GM19372 (cell line): ENCODE measurements around the gene SNX18.
A peak's percentile ranks its signal among the peaks of the same experiment; 100 is the strongest.
"Not testable (repeated sequence)": the region's sequence is repeated elsewhere in the genome, so short reads cannot be mapped to it uniquely, and the experiment has no call there.

Experiments
- ATAC-seq: cut with Tn5 transposase; IDR thresholded peaks from one replicate; pipeline ENCODE4 v1.9.1; 2021; ENCODE audit warnings: mild to moderate bottlenecking, low read depth, moderate library complexity; ENCODE audit not compliant: unreplicated experiment

SNX18 gene, protein sequence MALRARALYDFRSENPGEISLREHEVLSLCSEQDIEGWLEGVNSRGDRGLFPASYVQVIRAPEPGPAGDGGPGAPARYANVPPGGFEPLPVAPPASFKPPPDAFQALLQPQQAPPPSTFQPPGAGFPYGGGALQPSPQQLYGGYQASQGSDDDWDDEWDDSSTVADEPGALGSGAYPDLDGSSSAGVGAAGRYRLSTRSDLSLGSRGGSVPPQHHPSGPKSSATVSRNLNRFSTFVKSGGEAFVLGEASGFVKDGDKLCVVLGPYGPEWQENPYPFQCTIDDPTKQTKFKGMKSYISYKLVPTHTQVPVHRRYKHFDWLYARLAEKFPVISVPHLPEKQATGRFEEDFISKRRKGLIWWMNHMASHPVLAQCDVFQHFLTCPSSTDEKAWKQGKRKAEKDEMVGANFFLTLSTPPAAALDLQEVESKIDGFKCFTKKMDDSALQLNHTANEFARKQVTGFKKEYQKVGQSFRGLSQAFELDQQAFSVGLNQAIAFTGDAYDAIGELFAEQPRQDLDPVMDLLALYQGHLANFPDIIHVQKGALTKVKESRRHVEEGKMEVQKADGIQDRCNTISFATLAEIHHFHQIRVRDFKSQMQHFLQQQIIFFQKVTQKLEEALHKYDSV

GRCh38 chr5:54517512-54518145, at the start of gene SNX18:
Gene SNX18 (plus strand): TSS chr5:54517759. CDS start chr5:54517953, 194 bp downstream.
- ATAC-seq, result peak; percentile 89

- ATAC-seq, result peak; percentile 74
Observed at GRCh38 chr5:54469622-54470021, 47.9 kb upstream of the SNX18 start.

- ATAC-seq, result no peak
Observed at GRCh38 chr5:54470128-54470527, 47.4 kb upstream of the SNX18 start.

GRCh38 chr5:54470677-54471076, 46.9 kb upstream of the SNX18 start:
- no peak for ATAC-seq

GRCh38 chr5:54471398-54471797, 46.2 kb upstream of the SNX18 start:
- ATAC-seq, result no peak

GRCh38 chr5:54476682-54477081, 40.9 kb upstream of the SNX18 start:
- ATAC-seq, result no peak

DNA sequence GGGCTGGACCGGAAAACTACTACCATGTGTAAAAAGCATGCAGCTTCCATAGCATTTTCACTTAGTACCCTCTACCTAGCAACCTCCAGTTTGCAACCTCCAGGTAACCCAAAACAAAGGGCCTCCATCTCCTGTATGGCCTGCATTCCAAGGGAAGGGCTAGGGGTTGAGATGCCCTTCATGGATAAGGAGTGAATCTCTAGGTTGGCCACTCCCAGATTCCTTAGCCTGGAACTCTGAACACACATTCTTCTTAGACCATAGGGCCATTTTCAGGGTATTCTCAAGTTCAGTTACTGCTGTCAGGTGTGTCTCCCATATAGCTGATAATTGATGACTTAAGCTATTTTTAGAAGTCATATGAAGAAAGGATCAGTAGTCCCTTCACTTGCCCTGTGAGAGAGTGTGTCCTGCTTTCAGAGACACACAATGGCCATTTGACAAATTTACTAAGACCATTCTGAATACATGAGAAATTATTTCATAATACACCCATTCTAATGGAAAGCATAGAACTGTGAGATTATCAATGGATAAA, 39.5 kb upstream of the SNX18 start:
- ATAC-seq, result no peak

DNA sequence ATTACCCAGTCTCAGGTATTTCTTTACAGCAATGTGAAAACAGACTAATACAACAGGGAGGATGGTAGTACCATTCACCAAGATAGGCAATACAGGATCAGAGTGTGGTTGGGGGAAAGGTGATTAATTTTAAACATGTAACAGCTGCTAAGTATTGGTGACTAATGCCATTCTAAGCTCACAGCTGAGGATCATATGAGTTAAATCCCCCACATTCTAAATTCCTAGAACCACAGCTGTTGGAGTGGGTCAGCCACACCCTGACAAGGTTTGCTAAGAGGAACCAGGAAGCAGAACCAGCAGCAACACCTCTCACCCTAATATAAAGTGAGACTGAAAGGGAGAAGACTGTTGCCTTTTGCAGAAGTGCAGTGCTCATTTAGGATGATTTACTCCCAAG, 37.3 kb upstream of the SNX18 start:
- ATAC-seq, result no peak

DNA sequence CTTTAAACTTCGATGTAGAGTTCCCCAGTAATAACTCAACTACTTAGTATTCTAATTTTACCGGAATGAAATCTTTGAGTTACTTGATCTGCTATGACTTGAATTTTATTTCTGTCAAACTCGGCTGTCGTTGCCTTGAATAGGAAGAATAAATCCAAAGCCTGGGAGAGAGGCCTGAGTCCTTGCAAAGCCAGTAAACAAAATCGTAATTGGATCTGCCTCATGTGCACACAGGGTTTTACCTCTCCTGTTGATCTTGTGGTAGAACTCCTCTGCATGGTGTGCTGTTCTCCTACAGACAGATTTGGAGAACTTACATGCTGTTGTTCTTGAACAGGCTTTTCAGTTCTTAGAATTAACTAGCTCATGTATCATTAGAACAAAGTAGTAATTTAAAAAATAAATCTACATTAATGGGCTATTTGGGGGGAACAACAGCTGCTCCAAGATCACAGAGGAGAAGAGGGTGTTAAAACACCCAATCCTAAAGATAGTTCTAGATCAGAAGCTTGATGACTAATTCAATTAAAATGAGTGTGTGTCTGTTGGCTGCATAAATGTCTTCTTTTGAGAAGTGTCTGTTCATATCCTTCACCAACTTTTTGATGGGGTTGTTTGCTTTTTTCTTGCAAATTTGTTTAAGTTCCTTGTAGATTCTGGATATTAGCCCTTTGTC, 33.2 kb upstream of the SNX18 start:
- no peak for ATAC-seq

- ATAC-seq, result not testable (repeated sequence)
Observed at GRCh38 chr5:54485659-54486058, 31.9 kb upstream of the SNX18 start.

- not testable (repeated sequence) for ATAC-seq
Observed at GRCh38 chr5:54489648-54489979, 27.9 kb upstream of the SNX18 start.

GRCh38 chr5:54491326-54491725, 26.2 kb upstream of the SNX18 start:
- ATAC-seq, result no peak

DNA sequence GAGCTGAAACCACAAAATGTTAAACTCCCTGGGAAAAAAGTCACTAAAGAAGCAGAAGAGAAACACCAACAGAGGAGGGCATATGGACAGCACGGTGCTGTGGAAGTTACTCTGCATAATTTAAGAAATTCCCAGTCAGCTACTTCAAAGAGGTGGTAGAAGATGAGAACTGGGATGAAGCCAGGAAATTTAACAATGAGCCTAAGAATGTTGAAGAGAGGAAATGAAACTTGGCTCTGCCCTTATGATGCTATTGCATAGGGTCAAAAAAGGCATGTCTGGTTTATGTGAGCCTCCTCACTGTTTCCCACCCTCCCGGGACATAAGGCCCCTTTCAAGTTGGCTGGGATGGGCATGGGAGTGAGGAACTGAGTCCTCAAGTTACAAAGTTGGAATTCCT, 25.4 kb upstream of the SNX18 start:
- no peak for ATAC-seq

- no peak for ATAC-seq
Observed at GRCh38 chr5:54495027-54495426, 22.5 kb upstream of the SNX18 start.

GRCh38 chr5:54514291-54514690, 3.3 kb upstream of the SNX18 start:
- ATAC-seq, result no peak

- no peak for ATAC-seq
Observed at GRCh38 chr5:54514841-54515432, 2.6 kb upstream of the SNX18 start.

DNA sequence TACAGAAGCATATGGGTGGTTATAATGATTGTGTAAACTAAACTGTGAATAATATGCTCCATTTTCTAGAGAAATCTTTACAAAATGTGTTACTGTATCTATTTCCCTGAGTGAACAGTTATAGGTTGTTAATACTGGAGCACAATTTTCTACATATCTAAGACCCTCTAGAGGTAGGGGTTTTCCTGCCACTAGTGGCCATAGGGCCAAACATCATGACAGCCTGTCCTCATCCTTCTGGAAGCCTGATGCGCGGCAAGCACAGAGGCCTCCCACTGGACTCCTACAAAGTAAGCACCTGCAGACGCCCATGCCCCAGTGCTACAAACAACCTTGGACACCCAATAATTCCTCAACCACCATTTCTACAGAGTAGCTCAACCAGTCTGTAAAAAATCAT, 1.9 kb upstream of the SNX18 start:
- ATAC-seq, result no peak

- no peak for ATAC-seq
Observed at GRCh38 chr5:54516051-54516655, 1.4 kb upstream of the SNX18 start.

- no peak for ATAC-seq
Observed at GRCh38 chr5:54517174-54517511, 416 bp upstream of the SNX18 start.

GRCh38 chr5:54518146-54518817, 723 bp downstream of the SNX18 start:
- ATAC-seq, result peak; percentile 45
